Hepatocyte (in vitro differentiated cells): ENCODE results near the gene HRG.

Experiments used
- CTCF ChIP-seq: fragments of 200-600 bp; sonication (generic); IDR thresholded peaks from 2 replicates; pipeline ENCODE4 v1.5.1; 2016; ENCODE audit warnings: antibody characterized with exemption, mild to moderate bottlenecking; ENCODE audit not compliant: poor library complexity
- EZH2 ChIP-seq: fragments of 200-600 bp; sonication (generic); IDR thresholded peaks from 2 replicates; pipeline ENCODE4 v1.6.1; 2016; ENCODE audit warnings: antibody characterized with exemption, mild to moderate bottlenecking, borderline replicate concordance

DNA sequence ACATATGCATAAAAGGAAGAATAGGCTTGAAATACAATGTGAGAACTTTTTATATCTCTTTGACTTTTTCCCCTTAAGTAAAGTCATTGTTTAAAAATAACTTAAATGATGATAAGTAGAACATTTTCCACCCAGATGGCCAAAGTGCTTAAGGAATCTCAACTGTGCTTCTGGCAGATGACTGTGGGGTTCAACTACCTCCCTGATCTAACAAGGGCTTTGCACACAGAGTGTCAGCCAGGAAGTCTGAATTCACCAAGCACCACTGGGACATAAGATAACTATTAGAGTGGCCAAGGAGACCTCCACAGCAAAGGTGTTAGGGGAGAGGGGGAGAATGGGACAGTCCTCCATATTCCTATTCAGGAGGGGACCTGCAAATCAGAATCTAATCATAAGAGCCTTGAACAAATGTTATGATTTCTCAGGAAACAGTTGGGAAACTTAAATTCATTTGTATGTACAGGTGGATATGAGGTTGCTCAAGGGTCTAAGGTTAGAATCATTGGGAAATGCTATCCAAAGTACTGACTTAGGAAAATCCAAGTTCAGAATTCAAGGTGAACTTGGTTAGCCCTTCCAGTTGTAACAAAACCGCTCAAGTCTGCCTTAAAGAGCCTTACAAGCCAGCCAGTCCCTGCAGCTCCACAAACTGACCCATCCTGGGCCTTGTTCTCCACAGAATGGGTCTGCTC is 25.9 kb upstream of the HRG start, which contains the start of gene FETUB:
- TF ChIP-seq CTCF, result no peak
- no peak for TF ChIP-seq EZH2
